A549 (cell line): Measurements from ENCODE around the gene DNAJB5.

Source experiments
- TF ChIP-seq, protein P1 (sequence below): fragments of >200 bp; sonication (Bioruptor Twin); formaldehyde crosslinking; IDR thresholded peaks from 3 replicates; pipeline ENCODE4 v1.5.1; 2016
- TF ChIP-seq, protein P2 (sequence below): fragments of 450-650 bp; IDR thresholded peaks from 2 replicates; pipeline ENCODE4 v1.6.1; 2014; ENCODE audit warnings: antibody characterized with exemption

DNA sequence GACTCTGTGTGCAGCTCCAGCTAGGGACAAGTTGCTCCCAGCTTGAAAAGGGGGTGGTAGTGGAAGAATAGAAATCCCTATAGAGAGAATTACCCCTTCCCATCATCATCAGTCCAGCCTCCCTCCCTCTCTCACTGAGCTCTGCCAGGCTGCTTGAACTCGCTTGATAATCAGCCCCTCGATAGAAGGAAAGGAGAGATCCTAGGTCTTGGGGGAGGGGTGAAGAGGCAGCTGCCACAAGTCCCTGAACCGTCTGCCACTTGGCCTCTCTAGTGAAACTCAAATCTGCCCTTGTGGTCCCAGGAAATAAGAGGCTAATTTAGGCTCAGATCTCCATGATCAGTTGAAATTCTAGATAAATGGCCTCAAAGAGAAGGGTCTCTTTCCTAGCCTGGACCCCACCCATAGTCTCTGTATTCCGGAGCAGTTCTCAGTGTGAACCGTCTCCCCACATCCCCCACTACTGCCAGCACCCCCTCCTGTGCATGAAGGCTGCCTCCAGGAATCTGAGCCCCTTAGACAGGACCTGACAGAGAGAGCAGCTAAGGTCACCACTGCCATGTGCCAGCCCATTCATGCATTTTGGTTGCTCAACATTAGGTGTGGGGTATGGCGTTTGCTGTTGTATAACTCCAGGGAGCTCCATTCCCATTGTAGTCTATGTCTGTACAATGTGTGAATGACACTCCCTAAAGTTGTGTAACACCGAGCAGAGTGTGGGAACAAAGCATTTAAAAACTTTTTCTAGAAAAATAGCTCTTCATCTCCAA is 5.5 kb downstream of the DNAJB5 start:
- TF ChIP-seq, protein P1, sequence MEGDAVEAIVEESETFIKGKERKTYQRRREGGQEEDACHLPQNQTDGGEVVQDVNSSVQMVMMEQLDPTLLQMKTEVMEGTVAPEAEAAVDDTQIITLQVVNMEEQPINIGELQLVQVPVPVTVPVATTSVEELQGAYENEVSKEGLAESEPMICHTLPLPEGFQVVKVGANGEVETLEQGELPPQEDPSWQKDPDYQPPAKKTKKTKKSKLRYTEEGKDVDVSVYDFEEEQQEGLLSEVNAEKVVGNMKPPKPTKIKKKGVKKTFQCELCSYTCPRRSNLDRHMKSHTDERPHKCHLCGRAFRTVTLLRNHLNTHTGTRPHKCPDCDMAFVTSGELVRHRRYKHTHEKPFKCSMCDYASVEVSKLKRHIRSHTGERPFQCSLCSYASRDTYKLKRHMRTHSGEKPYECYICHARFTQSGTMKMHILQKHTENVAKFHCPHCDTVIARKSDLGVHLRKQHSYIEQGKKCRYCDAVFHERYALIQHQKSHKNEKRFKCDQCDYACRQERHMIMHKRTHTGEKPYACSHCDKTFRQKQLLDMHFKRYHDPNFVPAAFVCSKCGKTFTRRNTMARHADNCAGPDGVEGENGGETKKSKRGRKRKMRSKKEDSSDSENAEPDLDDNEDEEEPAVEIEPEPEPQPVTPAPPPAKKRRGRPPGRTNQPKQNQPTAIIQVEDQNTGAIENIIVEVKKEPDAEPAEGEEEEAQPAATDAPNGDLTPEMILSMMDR = no peak
- TF ChIP-seq, protein P2, sequence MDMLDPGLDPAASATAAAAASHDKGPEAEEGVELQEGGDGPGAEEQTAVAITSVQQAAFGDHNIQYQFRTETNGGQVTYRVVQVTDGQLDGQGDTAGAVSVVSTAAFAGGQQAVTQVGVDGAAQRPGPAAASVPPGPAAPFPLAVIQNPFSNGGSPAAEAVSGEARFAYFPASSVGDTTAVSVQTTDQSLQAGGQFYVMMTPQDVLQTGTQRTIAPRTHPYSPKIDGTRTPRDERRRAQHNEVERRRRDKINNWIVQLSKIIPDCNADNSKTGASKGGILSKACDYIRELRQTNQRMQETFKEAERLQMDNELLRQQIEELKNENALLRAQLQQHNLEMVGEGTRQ = no peak
